Measurements from ENCODE around the gene FBXL5. TPM values are rescaled to one million over a fixed set of nuclear protein-coding genes. Genes with fewer than 3 reads are reported as not detected.

Gene FBXL5
- total and polyA plus RNA-seq, 9 of the 15 experiments (the other 6 are each of a cell fraction or from before 2014, with no cell fraction given), result 6.0 to 35.2 (median 22.1) TPM

DNA sequence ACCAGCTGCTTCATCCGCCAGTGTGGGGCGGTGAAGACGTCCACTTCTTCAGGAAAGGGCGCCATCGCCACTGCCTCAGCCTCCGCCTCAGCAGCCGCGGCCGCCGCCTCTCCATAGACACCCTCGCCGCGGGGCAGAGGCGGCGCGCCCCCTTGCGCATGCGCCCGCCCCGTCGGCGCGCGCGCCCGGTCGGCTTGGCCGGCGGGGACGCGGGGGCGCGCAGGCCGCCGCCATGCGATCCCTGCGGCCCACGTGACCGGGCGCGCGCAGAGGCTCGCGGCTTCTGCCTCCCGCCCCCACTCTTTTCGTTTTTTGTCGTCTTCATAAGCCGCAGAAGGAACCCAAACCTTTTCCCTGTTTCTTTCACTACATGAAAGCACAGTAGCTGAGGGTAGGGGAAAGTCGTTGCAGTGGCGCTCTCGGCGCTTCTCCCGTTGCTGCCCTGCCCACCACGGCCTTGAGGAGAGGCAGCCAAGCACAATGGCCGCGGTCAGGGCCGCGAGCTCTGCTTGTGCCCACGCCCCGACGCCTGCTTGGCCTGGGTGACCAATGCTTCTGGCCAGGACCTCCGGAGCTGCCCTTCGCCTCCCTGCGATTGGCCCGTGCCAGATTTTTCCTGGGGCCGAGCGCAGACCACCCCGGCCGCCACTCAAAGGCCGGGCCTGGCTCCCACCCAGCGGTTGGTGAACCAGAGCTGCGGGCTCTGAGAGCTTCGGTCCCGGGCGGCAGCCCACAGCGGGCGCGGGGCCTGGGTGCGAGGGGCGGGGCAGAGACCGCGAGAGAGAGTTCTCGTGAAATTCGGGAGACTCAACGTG lies at the start of gene FBXL5 (continued):
- no peak for TF ChIP-seq CHD7 (IDR thresholded peaks at IDR 0.05; ENCODE audit: low read depth, low read length)
- no peak for TF ChIP-seq ATF1 (CRISPR knock-in tag; IDR thresholded peaks at IDR 0.05)
- TF ChIP-seq ATF1 (tag; IDR thresholded peaks at IDR 0.05), result peak; percentile 40; the same call in 1 of the 2 replicates
- TF ChIP-seq PRPF4 (IDR thresholded peaks at IDR 0.05; ENCODE audit: insufficient read depth, low read depth, low read length, poor library complexity, severe bottlenecking), result peak; percentile 51
- peak; percentile 60 to 63; a peak in 3 of 4 replicates for TF ChIP-seq MAZ (CRISPR knock-in tag; conservative IDR thresholded peaks at IDR 0.05 in 1 of 2, IDR thresholded peaks at IDR 0.05 in 1 of 2)
- TF ChIP-seq RBM25 (IDR thresholded peaks at IDR 0.05; ENCODE audit: low read depth, low read length, severe bottlenecking), result no peak
- no peak for TF ChIP-seq SIRT6 (IDR thresholded peaks at IDR 0.05; ENCODE audit: low read depth, low read length)
- TF ChIP-seq, protein P1, sequence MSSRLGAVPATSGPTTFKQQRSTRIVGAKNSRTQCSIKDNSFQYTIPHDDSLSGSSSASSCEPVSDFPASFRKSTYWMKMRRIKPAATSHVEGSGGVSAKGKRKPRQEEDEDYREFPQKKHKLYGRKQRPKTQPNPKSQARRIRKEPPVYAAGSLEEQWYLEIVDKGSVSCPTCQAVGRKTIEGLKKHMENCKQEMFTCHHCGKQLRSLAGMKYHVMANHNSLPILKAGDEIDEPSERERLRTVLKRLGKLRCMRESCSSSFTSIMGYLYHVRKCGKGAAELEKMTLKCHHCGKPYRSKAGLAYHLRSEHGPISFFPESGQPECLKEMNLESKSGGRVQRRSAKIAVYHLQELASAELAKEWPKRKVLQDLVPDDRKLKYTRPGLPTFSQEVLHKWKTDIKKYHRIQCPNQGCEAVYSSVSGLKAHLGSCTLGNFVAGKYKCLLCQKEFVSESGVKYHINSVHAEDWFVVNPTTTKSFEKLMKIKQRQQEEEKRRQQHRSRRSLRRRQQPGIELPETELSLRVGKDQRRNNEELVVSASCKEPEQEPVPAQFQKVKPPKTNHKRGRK (tag; IDR thresholded peaks at IDR 0.05), result no peak
- TF ChIP-seq ZNF253 (CRISPR knock-in tag; conservative IDR thresholded peaks at IDR 0.05), result no peak
- TF ChIP-seq, protein P2, sequence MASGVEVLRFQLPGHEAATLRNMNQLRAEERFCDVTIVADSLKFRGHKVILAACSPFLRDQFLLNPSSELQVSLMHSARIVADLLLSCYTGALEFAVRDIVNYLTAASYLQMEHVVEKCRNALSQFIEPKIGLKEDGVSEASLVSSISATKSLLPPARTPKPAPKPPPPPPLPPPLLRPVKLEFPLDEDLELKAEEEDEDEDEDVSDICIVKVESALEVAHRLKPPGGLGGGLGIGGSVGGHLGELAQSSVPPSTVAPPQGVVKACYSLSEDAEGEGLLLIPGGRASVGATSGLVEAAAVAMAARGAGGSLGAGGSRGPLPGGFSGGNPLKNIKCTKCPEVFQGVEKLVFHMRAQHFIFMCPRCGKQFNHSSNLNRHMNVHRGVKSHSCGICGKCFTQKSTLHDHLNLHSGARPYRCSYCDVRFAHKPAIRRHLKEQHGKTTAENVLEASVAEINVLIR (CRISPR knock-in tag; IDR thresholded peaks at IDR 0.05), result 0 out of 2 replicates have a peak, but pooled peaks have one; percentile 30
- TF ChIP-seq ZEB2 (IDR thresholded peaks at IDR 0.05), result no peak
- TF ChIP-seq RBM34 (IDR thresholded peaks at IDR 0.05; ENCODE audit: borderline replicate concordance, insufficient read depth, low read length), result no peak
- no peak for TF ChIP-seq NCOA1 (IDR thresholded peaks at IDR 0.05; ENCODE audit: low read depth)
